Keratinocyte (primary cell): ENCODE measurements around the gene PCBD2. TPM values are rescaled to one million over a fixed set of nuclear protein-coding genes. Genes with fewer than 3 reads are reported as not detected.

ENCODE experiments used
- DNase-seq: peaks from one replicate; pipeline ENCODE4 v3.0.0-alpha.2; 2011; ENCODE audit warnings: low read depth, missing footprints, low spot score
- FAIRE-seq: peaks from 2 replicates; lab custom pipeline; 2011; peaks lifted over from hg19 to GRCh38; lab: Jason Lieb, UNC
- H2AFZ ChIP-seq: 2 replicates; pipeline ENCODE4 v1.6.0; 2012; ENCODE audit warnings: low read length, control low read depth, inconsistent platforms; ENCODE audit not compliant: control insufficient read depth
- H3K27ac ChIP-seq: 2 replicates; pipeline ENCODE4 v1.5.1; 2011; ENCODE audit warnings: low read length; ENCODE audit not compliant: control insufficient read depth, insufficient read depth
- H3K27me3 ChIP-seq: 3 replicates; pipeline ENCODE4 v1.6.0; 2011; ENCODE audit warnings: low read length; ENCODE audit not compliant: control insufficient read depth, insufficient read depth; ENCODE audit errors: extremely low read depth
- H3K36me3 ChIP-seq, 2 experiments: 2 replicates in 1 of 2; 3 replicates in 1 of 2; pipeline ENCODE4 v1.5.1; 2011; ENCODE audit warnings: low read length in 2 of 2, mild to moderate bottlenecking in 1 of 2; ENCODE audit not compliant: control insufficient read depth in 2 of 2, insufficient read depth in 2 of 2; ENCODE audit errors: extremely low read depth in 1 of 2
- H3K4me1 ChIP-seq: 3 replicates; pipeline ENCODE4 v1.5.1; 2011; ENCODE audit warnings: low read length; ENCODE audit not compliant: control insufficient read depth, insufficient read depth; ENCODE audit errors: extremely low read depth
- H3K4me2 ChIP-seq: 3 replicates; pipeline ENCODE4 v1.6.0; 2011; ENCODE audit warnings: low read depth, low read length; ENCODE audit not compliant: control insufficient read depth, insufficient read depth; ENCODE audit errors: extremely low read depth
- H3K4me3 ChIP-seq, 3 experiments: fragments of 200-600 bp in 1 of 3; sonication (generic) in 1 of 3; 2 replicates in 2 of 3; 3 replicates in 1 of 3; pipeline ENCODE4 v1.5.1; 2011 to 2016; ENCODE audit warnings: low read length in 3 of 3, mild to moderate bottlenecking in 3 of 3, control low read depth in 2 of 3, inconsistent platforms in 1 of 3, low read depth in 1 of 3, mixed read lengths in 1 of 3, mixed run types in 1 of 3, moderate library complexity in 1 of 3; ENCODE audit not compliant: control insufficient read depth in 2 of 3, insufficient read depth in 2 of 3; ENCODE audit errors: extremely low read depth in 1 of 3
- H3K79me2 ChIP-seq: 2 replicates; pipeline ENCODE4 v1.6.0; 2012; ENCODE audit warnings: low read length; ENCODE audit not compliant: control insufficient read depth, insufficient read depth
- H3K9ac ChIP-seq: 3 replicates; pipeline ENCODE4 v1.6.0; 2011; ENCODE audit warnings: low read length; ENCODE audit not compliant: control insufficient read depth, insufficient read depth; ENCODE audit errors: extremely low read depth
- H3K9me1 ChIP-seq: 3 replicates; pipeline ENCODE4 v1.6.0; 2011; ENCODE audit warnings: low read length; ENCODE audit not compliant: control insufficient read depth, insufficient read depth; ENCODE audit errors: extremely low read depth
- H3K9me3 ChIP-seq: 2 replicates; pipeline ENCODE4 v1.5.1; 2012; ENCODE audit warnings: low read depth, low read length; ENCODE audit not compliant: control insufficient read depth
- H4K20me1 ChIP-seq: 3 replicates; pipeline ENCODE4 v1.6.0; 2011; ENCODE audit warnings: low read length; ENCODE audit not compliant: control insufficient read depth, insufficient read depth; ENCODE audit errors: extremely low read depth
- CTCF ChIP-seq, 3 experiments: IDR thresholded peaks in 1 of 3; conservative IDR thresholded peaks in 1 of 3; optimal IDR thresholded peaks in 1 of 3; 2 replicates in 2 of 3; 3 replicates in 1 of 3; pipeline versions ENCODE3 to v1.5.1; 2011; ENCODE audit warnings: low read length in 3 of 3, mild to moderate bottlenecking in 3 of 3, moderate library complexity in 2 of 3, control low read depth in 1 of 3, inconsistent platforms in 1 of 3; ENCODE audit not compliant: insufficient read depth in 2 of 3; ENCODE audit errors: extremely low read depth in 1 of 3
- EZH2 ChIP-seq: IDR thresholded peaks from one replicate; pipeline ENCODE4 v1.6.1; 2012; ENCODE audit warnings: inconsistent platforms, mild to moderate bottlenecking, low read length, moderate library complexity
- dilution Hi-C: fragments of 300-500 bp; cut with MboI; formaldehyde crosslinking; loops from one replicate; pipeline ENCODE4 v1.7.0; 2020; ENCODE audit warnings: low sequenced_read_pairs; ENCODE audit not compliant: extremely low pct_ligation_motif_present
- polyA plus RNA-seq, 5 experiments: library from polyadenylated mRNA; depleted of rRNA in 3 of 5; stranded (reverse) in 3 of 5; stranded (forward) in 1 of 5; unstranded in 1 of 5; fragments of >200 nt; gene quantifications; 1 replicate in 1 of 5; 2 replicates in 3 of 5; 3 replicates in 1 of 5; pipeline versions ENCODE4 v1.2.1 to v1.2.3, GENCODE V29; 2011 to 2012; ENCODE audit warnings: missing spikeins in 2 of 5, low read depth in 1 of 5, low replicate concordance in 1 of 5

PCBD2 gene
- polyA plus RNA-seq, 1 donor (not counting 4 experiments of a cell fraction or from before 2014, with no cell fraction given), result 6.2 TPM

- H3K9me3 ChIP-seq, result no peaks in the 10 kb centered on the region
- H3K9me1 ChIP-seq, result no peaks in the 10 kb centered on the region
- no peak for FAIRE-seq
- TF ChIP-seq EZH2 (no peak), CTCF (optimal IDR thresholded peaks at IDR 0.05 in 1 of 3, IDR thresholded peaks at IDR 0.05 in 1 of 3, conservative IDR thresholded peaks at IDR 0.05 in 1 of 3; ENCODE audit: extremely low read depth in 1 of 3, insufficient read depth in 2 of 3, low read length in 3 of 3) (no peak)
- H3K4me3 ChIP-seq, result no peak overlapping the region
- no peaks in the 10 kb centered on the region for H3K27me3 ChIP-seq
- no peaks in the 10 kb centered on the region for H3K4me1 ChIP-seq
- no peak overlapping the region for H3K4me2 ChIP-seq
- no peaks in the 10 kb centered on the region for H3K36me3 ChIP-seq
- no peak overlapping the region for H3K9ac ChIP-seq
- no peak for DNase-seq
- H3K27ac ChIP-seq, result no peak overlapping the region
- H4K20me1 ChIP-seq, result no peaks in the 10 kb centered on the region
- no peaks in the 10 kb centered on the region for H3K79me2 ChIP-seq
- dilution Hi-C loops, result no loop called here
- H2AFZ ChIP-seq, result no peak overlapping the region
These were observed 88.2 kb downstream of the PCBD2 start for GRCh38 chr5:134993161-134993560.

GRCh38 chr5:134994560-134995156, 89.7 kb downstream of the PCBD2 start:
- H3K79me2 ChIP-seq, result no peaks in the 10 kb centered on the region
- H3K4me1 ChIP-seq, result no peaks in the 10 kb centered on the region
- no peaks in the 10 kb centered on the region for H3K9me1 ChIP-seq
- H2AFZ ChIP-seq, result no peak overlapping the region
- no peak for FAIRE-seq
- H3K9ac ChIP-seq, result no peak overlapping the region
- dilution Hi-C loops, result no loop called here
- H3K36me3 ChIP-seq, result no peaks in the 10 kb centered on the region
- H3K27me3 ChIP-seq, result no peaks in the 10 kb centered on the region
- TF ChIP-seq CTCF (optimal IDR thresholded peaks at IDR 0.05 in 1 of 3, IDR thresholded peaks at IDR 0.05 in 1 of 3, conservative IDR thresholded peaks at IDR 0.05 in 1 of 3; ENCODE audit: extremely low read depth in 1 of 3, insufficient read depth in 2 of 3, low read length in 3 of 3) (no peak), EZH2 (no peak)
- H3K4me2 ChIP-seq, result no peak overlapping the region
- H3K9me3 ChIP-seq, result no peaks in the 10 kb centered on the region
- no peak overlapping the region for H3K4me3 ChIP-seq
- DNase-seq, result no peak
- H4K20me1 ChIP-seq, result no peaks in the 10 kb centered on the region
- H3K27ac ChIP-seq, result no peak overlapping the region
